ENCODE measurements around the gene PLCB2.

GRCh38 chr15:40274350-40275274 is 33.1 kb downstream of the PLCB2 start:
- TF ChIP-seq CTCF (IDR thresholded peaks at IDR 0.05) (peak; percentile 100), POLR2A (IDR thresholded peaks at IDR 0.05) (no peak)
